NT2/D1 (cell line): ENCODE results near the gene SVEP1.

ENCODE experiments used
- SUZ12 ChIP-seq: IDR thresholded peaks from 2 replicates; pipeline ENCODE4 v1.6.1; 2011; ENCODE audit not compliant: insufficient read length, insufficient read depth; ENCODE audit errors: extremely low read depth
- ZNF274 ChIP-seq: IDR thresholded peaks from 2 replicates; pipeline ENCODE4 v1.6.1; 2011; ENCODE audit warnings: mild to moderate bottlenecking, low read depth, low read length

DNA sequence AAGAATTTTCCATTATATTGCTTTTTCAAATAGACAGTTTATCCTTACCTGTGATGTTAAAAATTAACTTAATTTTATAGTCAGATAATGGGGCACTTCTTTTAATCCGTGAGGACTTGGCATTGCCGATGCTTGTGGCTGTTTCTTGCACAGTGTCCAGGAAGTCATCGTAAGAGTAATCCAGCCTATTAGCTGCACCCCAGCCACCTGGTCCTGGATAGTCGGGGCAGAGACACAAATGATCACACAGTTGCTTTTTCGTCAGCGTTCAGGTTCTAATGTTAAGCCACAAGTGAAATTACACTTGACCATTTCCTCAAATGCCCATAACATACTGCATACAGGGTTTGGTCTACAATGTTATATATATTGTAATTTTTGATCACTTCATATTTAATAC lies 107.4 kb downstream of the SVEP1 start:
- TF ChIP-seq ZNF274 (no peak), SUZ12 (no peak)
